CD4-positive, alpha-beta memory T cell (primary cell): Measurements from ENCODE around the gene DYNC1LI1. TPM values are rescaled to one million over a fixed set of nuclear protein-coding genes. Genes with fewer than 3 reads are reported as not detected.

ENCODE experiments used
- CTCF ChIA-PET: fragments of 350-600 bp; sonication (Branson Sonifier 250); formaldehyde crosslinking; loops from one replicate; lab custom pipeline; 2021; ENCODE audit warnings: inconsistent platforms; ENCODE audit not compliant: partially characterized antibody; lab: Charles Lee
- POLR2A ChIA-PET: fragments of 350-600 bp; sonication (Branson Sonifier 250); formaldehyde crosslinking; loops from one replicate; lab custom pipeline; 2021; ENCODE audit not compliant: partially characterized antibody; lab: Charles Lee
- DNase-seq, 5 donors: peaks; one replicate each; pipeline versions ENCODE4 v3.0.0 to v3.0.0-alpha.2; 2020 to 2022; ENCODE audit warnings: mixed read lengths in 1 of 5
- H3K27ac ChIP-seq: one replicate; pipeline ENCODE4 v1.7.0; 2013; ENCODE audit warnings: low read depth, low read length
- H3K27me3 ChIP-seq: 2 replicates; pipeline ENCODE4 v1.7.0; 2013; ENCODE audit warnings: mild to moderate bottlenecking, low read length, moderate library complexity; ENCODE audit not compliant: insufficient read depth
- H3K36me3 ChIP-seq: 2 replicates; pipeline ENCODE4 v1.7.0; 2013; ENCODE audit warnings: mild to moderate bottlenecking, low read length, moderate library complexity; ENCODE audit not compliant: insufficient read depth
- H3K4me1 ChIP-seq: 2 replicates; pipeline ENCODE4 v1.7.0; 2013; ENCODE audit warnings: mild to moderate bottlenecking, low read length, moderate library complexity; ENCODE audit not compliant: insufficient read depth
- H3K4me3 ChIP-seq, 2 donors: one replicate each; pipeline ENCODE4 v1.7.0; 2013; ENCODE audit warnings: low read length in 2 of 2, mild to moderate bottlenecking in 1 of 2
- H3K9me3 ChIP-seq, 2 donors: one replicate each; pipeline ENCODE4 v1.7.0; 2013; ENCODE audit warnings: low read length in 2 of 2, control low read depth in 1 of 2; ENCODE audit not compliant: control insufficient read depth in 1 of 2
- H3K27ac Mint-ChIP-seq, 7 donors: one replicate each; pipeline ENCODE4 v1.8.0; 2020 to 2021; ENCODE audit warnings: mixed read lengths in 7 of 7, mild to moderate bottlenecking in 6 of 7, inconsistent platforms in 3 of 7, moderate library complexity in 3 of 7
- H3K27me3 Mint-ChIP-seq, 2 donors: one replicate each; pipeline ENCODE4 v1.8.0; 2020 to 2021; ENCODE audit warnings: mixed read lengths in 2 of 2
- H3K36me3 Mint-ChIP-seq, 2 donors: one replicate each; pipeline ENCODE4 v1.8.0; 2020 to 2021; ENCODE audit warnings: mixed read lengths in 2 of 2, inconsistent platforms in 1 of 2, mild to moderate bottlenecking in 1 of 2
- H3K4me1 Mint-ChIP-seq, 4 donors: one replicate each; pipeline ENCODE4 v1.8.0; 2020 to 2021; ENCODE audit warnings: mixed read lengths in 4 of 4, mild to moderate bottlenecking in 1 of 4
- H3K4me3 Mint-ChIP-seq, 8 donors: one replicate each; pipeline ENCODE4 v1.8.0; 2020 to 2021; ENCODE audit warnings: mixed read lengths in 8 of 8, mild to moderate bottlenecking in 7 of 8, moderate library complexity in 6 of 8, inconsistent platforms in 3 of 8
- H3K9me3 Mint-ChIP-seq, 8 donors: one replicate each; pipeline ENCODE4 v1.8.0; 2020 to 2021; ENCODE audit warnings: mixed read lengths in 8 of 8, mild to moderate bottlenecking in 5 of 8, inconsistent platforms in 3 of 8, moderate library complexity in 1 of 8
- intact Hi-C: fragments of 100-400 bp; cut with micrococcal nuclease; formaldehyde crosslinking; loops from one replicate; pipeline ENCODE4 v1.15.1; 2023
- polyA plus RNA-seq, 2 donors: library from polyadenylated mRNA; unstranded; fragments of 300-500 nt; fragmentation: Illumina TruSeq; gene quantifications; one replicate each; pipeline ENCODE4 v1.2.3, GENCODE V29; 2021
- total RNA-seq, 2 experiments: library from RNA; stranded (reverse); gene quantifications; one replicate each; pipeline ENCODE4 v1.2.3, GENCODE V29; 2021

Gene DYNC1LI1
- total and polyA plus RNA-seq, 4 experiments from 2014 or later = 25.1 to 30.1 (median 28.7) TPM

DNA sequence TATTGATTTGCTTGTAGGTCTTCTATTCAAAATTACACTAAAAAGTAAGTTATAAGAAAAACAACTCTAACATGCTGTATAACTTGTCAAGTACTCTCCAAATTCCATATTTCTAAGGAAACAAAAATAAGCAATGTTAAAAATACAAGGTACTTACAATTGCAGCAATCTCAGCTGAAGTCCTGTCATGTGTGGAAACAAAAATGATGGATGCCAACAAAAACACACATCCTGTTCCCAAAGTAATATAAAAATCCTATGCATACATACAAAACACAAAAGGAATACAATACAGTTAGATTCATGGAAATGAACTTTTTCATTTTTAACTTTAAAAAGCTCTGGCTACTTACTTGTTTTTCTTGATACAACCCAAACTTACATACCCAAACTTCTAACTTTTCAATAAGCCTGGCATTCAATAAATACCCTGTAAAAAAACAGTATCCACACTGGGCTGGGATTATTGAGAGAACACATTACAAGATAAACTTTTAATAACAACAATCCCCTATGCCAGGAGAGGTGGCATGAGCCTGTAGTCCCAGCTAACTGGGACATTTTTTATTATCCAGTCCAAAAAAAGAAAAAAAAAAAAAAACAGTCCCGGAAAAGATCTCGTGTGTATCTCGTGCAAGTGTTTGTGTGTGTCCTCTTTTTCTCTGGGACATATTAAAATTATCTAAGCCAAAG, 82.7 kb downstream of the DYNC1LI1 start:
- Histone ChIP-seq H3K4me1 (peaks cover 16% of the 10 kb centered on the region), H3K27ac (no peak overlapping the region), H3K36me3 (peaks cover 10% of the 10 kb centered on the region), H3K4me3 (no peak overlapping the region), H3K27me3 (no peaks in the 10 kb centered on the region), H3K9me3 (no peaks in the 10 kb centered on the region)
- H3K27ac Mint-ChIP-seq = peak overlapping the region in 3 of 7 donors; percentile 19 to 48 (median 26)
- H3K36me3 Mint-ChIP-seq = peaks cover 31 to 54% of the 10 kb centered on the region in 2 donors
- no peak overlapping the region for H3K4me3 Mint-ChIP-seq
- intact Hi-C loops = no loop called here
- POLR2A ChIA-PET = interaction anchor here (1.3 kb wide), 1 partner anchor 10 kb away, joined by 3 read pairs; no protein-coding TSS in a partner anchor
- no peaks in the 10 kb centered on the region for H3K27me3 Mint-ChIP-seq
- H3K4me1 Mint-ChIP-seq = peaks cover 12 to 21% (median 13%) of the 10 kb centered on the region in 4 donors
- DNase-seq = no peak
- CTCF ChIA-PET = interaction anchor here (0.8 to 1.3 kb wide), 3 partner anchors 20 to 113 kb away, joined by 3 to 4 read pairs (median 3); no protein-coding TSS in a partner anchor
- H3K9me3 Mint-ChIP-seq = no peaks in the 10 kb centered on the region

DNA sequence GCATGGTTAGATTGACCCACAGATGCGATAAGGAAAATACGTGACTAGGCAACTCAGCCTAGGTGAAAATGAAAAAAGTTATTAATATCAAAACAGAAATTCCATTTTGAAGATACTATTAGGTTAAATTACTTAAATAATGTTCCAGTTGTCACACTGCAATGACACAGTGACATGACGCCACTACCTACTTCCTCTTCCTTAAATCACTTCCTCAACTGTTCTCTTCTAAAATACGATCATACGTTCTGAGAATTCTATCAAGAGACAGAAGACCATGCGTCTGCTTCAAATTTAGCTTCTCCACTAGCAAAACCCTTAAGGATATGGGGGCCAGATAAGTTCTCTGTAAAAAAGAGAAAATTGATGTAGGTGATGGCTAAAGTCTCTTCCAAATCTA, 86.2 kb downstream of the DYNC1LI1 start:
- Histone ChIP-seq H3K36me3 (peaks cover 10% of the 10 kb centered on the region), H3K27me3 (no peaks in the 10 kb centered on the region), H3K27ac (no peak overlapping the region), H3K4me3 (no peak overlapping the region), H3K4me1 (peaks cover 3% of the 10 kb centered on the region), H3K9me3 (no peaks in the 10 kb centered on the region)
- no peaks in the 10 kb centered on the region for H3K9me3 Mint-ChIP-seq
- POLR2A ChIA-PET = interaction anchor here (1.5 to 1.6 kb wide), 2 partner anchors 17 to 18 kb away, joined by 3 to 4 read pairs; partner anchors contain the start of gene CMTM6
- DNase-seq = no peak
- no peaks in the 10 kb centered on the region for H3K27me3 Mint-ChIP-seq
- H3K4me3 Mint-ChIP-seq = no peak overlapping the region
- peaks cover 56 to 76% of the 10 kb centered on the region in 2 donors for H3K36me3 Mint-ChIP-seq
- intact Hi-C loops = no loop called here
- CTCF ChIA-PET = interaction anchor here (1.2 to 2.0 kb wide), 3 partner anchors 16 to 29 kb away, joined by 3 to 11 read pairs (median 9); no protein-coding TSS in a partner anchor
- peaks cover 22 to 39% (median 27%) of the 10 kb centered on the region in 4 donors for H3K4me1 Mint-ChIP-seq
- H3K27ac Mint-ChIP-seq = peak overlapping the region in 4 of 7 donors; percentile 13 to 84 (median 54)

DNA sequence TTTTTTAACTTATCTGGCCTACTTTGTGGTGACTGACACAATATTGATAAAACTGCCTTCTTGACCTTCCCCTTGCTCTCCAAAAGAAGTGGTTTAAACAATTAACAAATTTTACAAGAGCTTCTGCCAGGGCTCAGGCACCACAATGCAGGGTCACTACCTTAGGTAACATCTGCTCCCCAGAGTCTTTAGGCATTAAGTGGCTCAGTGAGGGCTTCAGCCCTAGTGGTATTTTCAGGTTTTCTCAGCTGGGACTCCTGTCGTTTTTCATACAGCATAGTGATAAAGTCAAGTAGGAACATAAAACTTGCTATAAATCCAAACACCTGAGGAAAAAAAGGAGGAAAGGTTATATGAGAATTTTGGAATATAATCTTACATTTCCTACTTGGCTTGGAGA, 86.9 kb downstream of the DYNC1LI1 start:
- H3K36me3 Mint-ChIP-seq = peaks cover 60 to 78% of the 10 kb centered on the region in 2 donors
- ChIA-PET POLR2A (interaction anchor here (1.0 to 1.8 kb wide), 2 partner anchors 10 to 15 kb away, joined by 4 read pairs; no protein-coding TSS in a partner anchor), CTCF (interaction anchor here (0.7 to 2.0 kb wide), 2 partner anchors 16 to 108 kb away, joined by 3 to 9 read pairs; no protein-coding TSS in a partner anchor)
- DNase-seq = no peak
- H3K4me1 Mint-ChIP-seq = peaks cover 22 to 39% (median 27%) of the 10 kb centered on the region in 4 donors
- H3K4me3 Mint-ChIP-seq = no peak overlapping the region
- peaks cover 3% of the 10 kb centered on the region for H3K4me1 ChIP-seq
- H3K9me3 Mint-ChIP-seq = no peaks in the 10 kb centered on the region
- H3K27me3 Mint-ChIP-seq = no peaks in the 10 kb centered on the region
- no peaks in the 10 kb centered on the region for H3K9me3 ChIP-seq
- H3K27me3 ChIP-seq = no peaks in the 10 kb centered on the region
- no peak overlapping the region for H3K4me3 ChIP-seq
- peaks cover 10% of the 10 kb centered on the region for H3K36me3 ChIP-seq
- intact Hi-C loops = no loop called here
- peak overlapping the region in 3 of 7 donors; percentile 13 to 53 (median 30) for H3K27ac Mint-ChIP-seq
- H3K27ac ChIP-seq = no peak overlapping the region

DNA sequence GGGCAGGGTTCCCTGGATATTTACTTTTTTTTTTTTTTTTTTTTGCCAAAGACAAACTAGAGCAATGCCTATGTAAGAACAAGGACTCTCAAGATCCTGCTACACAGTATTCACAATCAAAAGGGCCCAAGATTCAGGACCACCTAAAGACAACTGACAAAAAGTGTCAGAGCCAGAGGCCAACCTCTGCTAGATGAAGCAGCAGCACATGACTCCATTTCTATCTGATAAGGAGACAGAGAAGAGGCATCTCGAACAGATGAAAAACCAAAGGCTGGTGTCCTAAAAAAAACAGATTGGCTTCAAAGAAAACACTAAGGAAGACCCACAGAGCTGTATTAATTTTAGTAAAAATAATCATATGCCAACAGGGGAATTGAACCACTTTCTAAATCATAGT, 88.0 kb downstream of the DYNC1LI1 start:
- H3K9me3 Mint-ChIP-seq = no peaks in the 10 kb centered on the region
- H3K27ac Mint-ChIP-seq = peak overlapping the region in 3 of 7 donors; percentile 53 to 81 (median 70)
- no peak overlapping the region for H3K4me3 Mint-ChIP-seq
- H3K27me3 Mint-ChIP-seq = no peaks in the 10 kb centered on the region
- intact Hi-C loops = no loop called here
- POLR2A ChIA-PET = interaction anchor here (1.0 to 1.8 kb wide), 2 partner anchors 9 to 14 kb away, joined by 4 read pairs; no protein-coding TSS in a partner anchor
- Histone ChIP-seq H3K27ac (no peak overlapping the region), H3K4me3 (no peak overlapping the region), H3K27me3 (no peaks in the 10 kb centered on the region), H3K36me3 (peaks cover 10% of the 10 kb centered on the region), H3K9me3 (no peaks in the 10 kb centered on the region), H3K4me1 (peaks cover 3% of the 10 kb centered on the region)
- peaks cover 26 to 39% (median 28%) of the 10 kb centered on the region in 4 donors for H3K4me1 Mint-ChIP-seq
- CTCF ChIA-PET = interaction anchor here (0.9 to 2.0 kb wide), 3 partner anchors 15 to 73 kb away, joined by 3 to 9 read pairs (median 3); no protein-coding TSS in a partner anchor
- H3K36me3 Mint-ChIP-seq = peaks cover 61 to 76% of the 10 kb centered on the region in 2 donors
- DNase-seq = no peak

DNA sequence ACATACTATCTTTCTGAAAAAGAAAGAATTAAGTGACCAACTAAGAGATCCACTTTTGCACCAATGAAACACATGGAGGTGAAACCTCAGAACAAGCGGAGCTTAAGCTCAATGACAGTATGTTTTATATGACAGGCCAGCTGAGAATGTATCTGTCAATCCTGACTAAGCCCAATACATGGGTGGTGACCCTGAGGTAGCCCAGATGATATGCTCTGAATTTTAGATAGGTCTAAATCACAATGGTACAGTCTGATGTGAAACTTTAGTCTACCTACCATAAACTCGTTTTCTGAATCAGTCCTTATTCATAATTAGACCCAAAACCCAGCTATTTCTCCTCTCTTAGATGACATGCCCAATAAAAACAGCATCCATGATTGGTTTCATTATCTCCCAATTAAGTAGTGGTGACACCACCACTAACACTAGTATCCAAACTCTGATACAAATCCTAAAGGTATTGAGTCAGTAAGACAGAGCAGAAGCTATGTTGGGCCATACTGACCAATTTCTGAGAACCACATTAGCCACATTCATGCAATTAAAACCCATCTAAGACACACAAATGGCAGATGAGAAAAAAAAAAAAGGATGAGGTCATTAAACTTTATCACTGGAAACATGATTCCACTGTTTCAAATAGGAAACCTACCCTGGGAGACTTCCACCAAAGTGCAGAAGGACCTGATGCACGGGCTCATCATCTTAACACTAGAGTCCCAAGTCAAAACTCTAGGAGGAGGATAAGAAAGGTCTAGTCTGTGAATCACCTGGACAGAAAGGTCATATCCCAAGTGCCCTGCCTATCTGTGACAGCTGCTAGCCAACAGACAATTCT, 88.6 kb downstream of the DYNC1LI1 start:
- Mint-ChIP-seq H3K27ac (peak overlapping the region in 5 of 7 donors; percentile 7 to 50 (median 21)), H3K36me3 (peaks cover 64 to 74% of the 10 kb centered on the region in 2 donors), H3K4me3 (peak overlapping the region in 1 of 8 donors; percentile 6), H3K27me3 (no peaks in the 10 kb centered on the region), H3K9me3 (no peaks in the 10 kb centered on the region), H3K4me1 (peaks cover 26 to 40% (median 29%) of the 10 kb centered on the region in 4 donors)
- DNase-seq = no peak
- no peak overlapping the region for H3K27ac ChIP-seq
- peaks cover 10% of the 10 kb centered on the region for H3K36me3 ChIP-seq
- ChIA-PET CTCF (interaction anchor here (1.1 to 2.0 kb wide), 3 partner anchors 14 to 111 kb away, joined by 3 to 9 read pairs (median 5); no protein-coding TSS in a partner anchor), POLR2A (no interaction called here)
- H3K4me3 ChIP-seq = no peak overlapping the region
- intact Hi-C loops = no loop called here
- no peaks in the 10 kb centered on the region for H3K9me3 ChIP-seq
- peaks cover 3% of the 10 kb centered on the region for H3K4me1 ChIP-seq
- no peaks in the 10 kb centered on the region for H3K27me3 ChIP-seq

DNA sequence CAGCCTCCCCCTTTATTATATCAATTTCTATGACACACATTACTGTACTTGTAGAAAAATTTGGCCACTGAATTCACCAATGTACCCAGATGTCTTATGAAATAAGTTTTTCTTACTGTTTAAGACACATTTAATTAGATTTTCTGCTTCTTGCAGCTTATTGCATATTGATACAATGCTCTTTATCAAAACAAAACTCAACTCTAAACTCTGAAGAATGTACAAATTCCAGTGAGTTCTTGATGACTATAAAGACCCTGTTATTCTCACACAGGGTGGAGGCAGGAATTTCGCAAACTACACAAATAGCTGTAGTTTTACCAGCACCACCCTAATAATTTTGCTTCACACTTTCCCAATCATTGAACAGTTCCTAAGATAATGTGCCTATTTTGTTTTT, 90.1 kb downstream of the DYNC1LI1 start:
- Mint-ChIP-seq H3K36me3 (peaks cover 60 to 63% of the 10 kb centered on the region in 2 donors), H3K9me3 (no peaks in the 10 kb centered on the region), H3K4me1 (peaks cover 24 to 38% (median 31%) of the 10 kb centered on the region in 4 donors), H3K4me3 (no peak overlapping the region), H3K27ac (peak overlapping the region in 2 of 7 donors; percentile 48 to 80), H3K27me3 (no peaks in the 10 kb centered on the region)
- DNase-seq = no peak
- Histone ChIP-seq H3K27me3 (no peaks in the 10 kb centered on the region), H3K4me1 (peaks cover 3% of the 10 kb centered on the region), H3K9me3 (no peaks in the 10 kb centered on the region), H3K27ac (no peak overlapping the region), H3K36me3 (no peaks in the 10 kb centered on the region), H3K4me3 (no peak overlapping the region)
- CTCF ChIA-PET = interaction anchor here (0.8 to 1.5 kb wide), 4 partner anchors 10 to 109 kb away, joined by 3 to 5 read pairs (median 4); no protein-coding TSS in a partner anchor
- POLR2A ChIA-PET = interaction anchor here (0.7 kb wide), 1 partner anchor 89 kb away, joined by 3 read pairs; the partner anchor contains the start of gene CMTM7
- intact Hi-C loops = no loop called here
